SKM-1 (cell line): ENCODE results near the gene FOXO4.

Source experiments
- DNase-seq: peaks from one replicate; lab custom pipeline; 2025; ENCODE audit not compliant: unreplicated experiment; lab: John Stamatoyannopoulos, UW

Gene FOXO4

DNA sequence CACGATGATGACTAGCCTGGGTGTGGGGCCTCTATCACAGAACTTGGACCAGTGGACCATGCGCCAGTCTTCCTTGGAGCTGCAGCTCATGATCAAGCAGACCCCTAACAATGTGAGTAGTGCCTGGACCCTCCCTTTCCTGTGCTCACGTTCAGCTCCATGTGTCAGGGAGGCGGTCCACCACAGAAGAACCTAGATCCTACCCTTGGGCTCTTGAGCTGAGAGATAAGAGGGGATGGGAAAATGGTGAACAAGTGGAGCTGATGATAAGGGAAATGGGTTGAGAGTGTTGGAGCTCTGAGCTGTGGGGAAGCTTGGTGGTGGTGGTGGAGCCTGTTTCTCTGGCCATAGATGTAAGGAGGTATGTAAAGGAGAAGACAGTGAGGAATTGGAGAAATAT is 35.9 kb downstream of the FOXO4 start:
- DNase-seq = no peak

DNA sequence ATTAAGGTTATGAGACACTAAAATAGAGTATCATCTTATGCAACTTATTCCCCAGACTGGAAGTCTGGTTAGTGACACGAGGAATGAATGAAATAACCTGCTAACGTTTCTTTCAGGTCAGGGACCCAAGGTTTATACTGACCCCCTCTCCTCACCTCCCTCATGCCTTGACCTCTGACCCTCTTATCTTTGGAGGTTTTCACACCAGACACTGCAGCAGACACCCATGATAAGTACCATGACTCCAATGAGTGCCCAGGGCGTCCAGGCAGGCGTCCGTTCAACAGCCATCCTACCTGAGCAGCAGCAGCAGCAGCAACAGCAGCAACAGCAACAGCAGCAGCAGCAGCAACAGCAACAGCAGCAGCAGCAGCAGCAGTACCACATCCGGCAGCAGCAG is 44.8 kb downstream of the FOXO4 start:
- no peak for DNase-seq

DNA sequence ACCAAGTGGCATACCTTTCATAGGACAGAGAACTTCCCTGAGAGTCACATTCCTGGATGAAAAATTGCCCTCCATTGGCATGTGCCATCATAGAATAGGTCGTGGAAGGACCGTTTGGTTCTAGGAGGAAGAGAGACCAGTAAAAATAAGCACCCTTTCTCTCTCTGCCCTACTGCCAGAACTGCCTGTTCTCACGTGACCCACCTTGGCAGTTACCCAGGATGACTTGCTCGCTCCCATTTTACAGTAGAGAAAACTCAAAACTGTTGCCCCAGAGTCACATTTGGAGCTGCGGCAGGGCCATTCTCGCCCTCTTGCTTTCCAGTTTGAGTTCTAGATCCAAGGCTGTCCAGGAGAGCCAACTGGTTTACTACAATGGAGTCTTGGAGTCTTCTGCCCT is 47.9 kb downstream of the FOXO4 start:
- no peak for DNase-seq

DNA sequence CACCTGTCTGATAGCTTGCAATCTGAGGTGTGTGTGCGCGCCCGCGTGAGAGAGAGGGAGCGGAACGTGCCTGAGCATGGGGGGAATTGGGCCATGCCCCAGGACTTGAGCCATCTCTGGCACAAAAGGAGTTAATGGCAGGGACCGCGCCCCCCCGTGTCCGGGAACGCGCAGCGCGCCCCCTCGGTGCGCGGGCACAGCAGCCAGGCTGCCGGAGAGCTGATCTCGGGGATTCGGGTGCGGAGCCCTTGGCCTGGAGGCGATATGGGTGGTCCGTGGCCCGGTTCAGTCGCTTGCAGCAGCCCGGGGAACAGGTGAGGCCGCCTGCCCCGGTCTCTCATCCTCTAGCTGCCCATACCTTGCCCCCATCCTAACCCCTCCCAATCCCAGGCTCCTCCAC is 49.0 kb downstream of the FOXO4 start, which contains the start of gene NLGN3:
NLGN3 (plus strand) TSS at position 191 of the 400 bp plus-strand sequence. CDS start 2,909 bp downstream, outside the sequence.
- DNase-seq = no peak

DNA sequence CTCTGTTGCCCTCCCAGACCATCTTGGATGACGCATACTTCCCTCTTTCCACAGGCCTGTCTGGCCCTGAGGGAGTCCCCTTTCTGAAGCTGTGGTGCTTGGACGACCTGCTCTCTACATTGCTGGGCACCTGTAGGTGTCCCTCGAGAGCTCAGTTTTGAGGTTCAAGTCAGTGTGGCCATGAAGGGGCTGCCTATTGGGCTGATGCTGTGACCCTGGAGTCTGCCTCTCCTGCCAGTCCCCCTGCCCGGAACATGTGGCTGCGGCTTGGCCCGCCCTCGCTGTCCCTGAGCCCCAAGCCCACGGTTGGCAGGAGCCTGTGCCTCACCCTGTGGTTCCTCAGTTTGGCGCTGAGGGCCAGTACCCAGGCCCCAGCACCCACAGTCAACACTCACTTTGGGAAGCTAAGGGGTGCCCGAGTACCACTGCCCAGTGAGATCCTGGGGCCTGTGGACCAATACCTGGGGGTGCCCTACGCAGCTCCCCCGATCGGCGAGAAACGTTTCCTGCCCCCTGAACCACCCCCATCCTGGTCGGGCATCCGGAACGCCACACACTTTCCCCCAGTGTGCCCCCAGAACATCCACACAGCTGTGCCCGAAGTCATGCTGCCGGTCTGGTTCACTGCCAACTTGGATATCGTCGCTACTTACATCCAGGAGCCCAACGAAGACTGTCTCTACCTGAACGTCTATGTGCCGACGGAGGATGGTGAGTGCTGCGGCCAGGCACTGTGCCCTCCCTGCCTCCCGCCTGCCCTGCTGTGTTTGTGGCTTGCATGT is 52.0 kb downstream of the FOXO4 start:
- DNase-seq = no peak

DNA sequence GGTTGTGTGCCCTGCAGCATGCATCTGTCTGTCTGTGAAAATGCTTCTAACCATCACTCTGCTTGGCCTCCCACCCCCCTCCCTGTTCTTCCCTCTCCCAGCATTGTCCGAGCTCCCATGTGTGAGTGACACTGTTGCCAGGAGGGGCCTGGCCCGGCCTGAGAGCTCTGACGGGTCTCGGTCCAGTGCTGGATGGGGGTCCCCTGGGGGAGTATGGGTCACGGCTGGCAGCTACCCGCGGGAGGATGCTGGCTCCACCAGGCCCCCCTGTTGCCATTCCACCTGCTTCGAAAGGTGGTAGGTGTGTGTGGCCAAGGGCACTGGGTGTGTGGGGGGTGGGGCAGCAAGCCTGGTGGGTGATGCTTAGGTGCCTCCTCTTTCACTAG is 52.6 kb downstream of the FOXO4 start:
- DNase-seq = no peak

DNA sequence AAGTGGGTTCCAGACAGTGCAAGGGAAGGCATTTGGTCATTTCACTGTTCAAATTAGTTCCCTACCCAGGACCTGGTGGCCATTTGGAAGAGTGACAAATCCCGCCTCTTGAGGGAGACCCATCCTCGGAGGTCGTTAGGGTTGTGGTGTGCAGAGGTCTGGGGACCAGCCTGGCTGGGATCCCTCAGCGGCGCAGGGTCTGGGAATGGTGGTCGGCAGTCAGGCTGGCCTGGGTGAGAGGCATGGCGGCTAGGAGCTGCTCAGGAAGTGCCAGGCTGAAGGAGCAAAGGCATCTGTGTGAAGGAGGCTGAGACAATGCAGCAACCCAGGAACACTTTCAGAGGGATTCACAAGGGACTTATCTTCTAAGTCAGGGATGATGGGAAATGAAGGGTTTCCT is 55.7 kb downstream of the FOXO4 start:
- no peak for DNase-seq
